ENCODE measurements around the gene SNX10. TPM values are rescaled to one million over a fixed set of nuclear protein-coding genes. Genes with fewer than 3 reads are reported as not detected.

The SNX10 gene
- total RNA-seq, 1 donor from 2014 or later: 4.7 TPM

DNA sequence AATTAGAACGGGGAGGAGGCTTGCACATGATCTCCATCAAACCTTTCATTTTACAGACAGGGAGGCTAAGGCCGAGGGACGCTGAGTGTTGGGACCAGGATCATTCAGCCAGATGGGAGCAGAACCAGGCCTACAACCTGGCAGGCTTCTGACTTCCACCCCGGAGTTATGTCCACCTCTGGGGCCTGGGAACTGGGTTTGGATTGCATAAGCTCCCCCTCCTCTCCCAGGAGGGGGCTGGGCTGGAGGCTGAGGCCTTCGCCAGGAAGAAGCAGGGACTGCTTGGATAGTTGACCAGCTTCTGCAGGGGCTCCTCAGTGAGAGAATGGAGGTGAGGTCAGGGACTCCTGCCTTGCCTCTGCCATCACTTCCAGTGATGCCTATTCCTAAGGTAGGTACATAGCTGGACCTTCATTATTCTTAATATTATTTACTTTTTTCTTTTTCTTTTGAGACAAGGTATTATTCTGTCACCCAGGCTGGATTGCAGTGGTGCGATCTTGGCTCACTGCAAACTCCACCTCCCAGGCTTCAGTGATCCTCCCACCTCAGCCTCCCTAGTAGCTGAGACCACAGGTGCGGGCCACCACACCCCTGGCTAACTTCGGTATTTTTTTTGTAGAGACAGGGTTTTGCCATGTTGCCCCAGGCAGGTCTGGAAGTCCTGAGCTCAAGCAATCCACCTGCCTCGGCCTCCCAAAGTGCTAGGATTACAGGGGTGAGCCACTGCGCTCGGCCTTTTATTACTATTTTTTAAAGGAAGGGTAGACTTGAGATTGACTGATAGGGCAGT lies 1.3 kb downstream of the SNX10 start:
- DNase-seq (ENCODE audit: low spot score in 2 of 2, unreplicated experiment in 2 of 2): no peak
- Mint-ChIP-seq H3K4me3 (peak overlapping the region; percentile 87), H3K27ac (peak overlapping the region; percentile 4), H3K4me1 (peaks cover 7% of the 10 kb centered on the region), H3K9me3 (no peaks in the 10 kb centered on the region), H3K36me3 (no peaks in the 10 kb centered on the region), H3K27me3 (ENCODE audit: low read depth) (no peaks in the 10 kb centered on the region)
- TF ChIP-seq, protein P1, sequence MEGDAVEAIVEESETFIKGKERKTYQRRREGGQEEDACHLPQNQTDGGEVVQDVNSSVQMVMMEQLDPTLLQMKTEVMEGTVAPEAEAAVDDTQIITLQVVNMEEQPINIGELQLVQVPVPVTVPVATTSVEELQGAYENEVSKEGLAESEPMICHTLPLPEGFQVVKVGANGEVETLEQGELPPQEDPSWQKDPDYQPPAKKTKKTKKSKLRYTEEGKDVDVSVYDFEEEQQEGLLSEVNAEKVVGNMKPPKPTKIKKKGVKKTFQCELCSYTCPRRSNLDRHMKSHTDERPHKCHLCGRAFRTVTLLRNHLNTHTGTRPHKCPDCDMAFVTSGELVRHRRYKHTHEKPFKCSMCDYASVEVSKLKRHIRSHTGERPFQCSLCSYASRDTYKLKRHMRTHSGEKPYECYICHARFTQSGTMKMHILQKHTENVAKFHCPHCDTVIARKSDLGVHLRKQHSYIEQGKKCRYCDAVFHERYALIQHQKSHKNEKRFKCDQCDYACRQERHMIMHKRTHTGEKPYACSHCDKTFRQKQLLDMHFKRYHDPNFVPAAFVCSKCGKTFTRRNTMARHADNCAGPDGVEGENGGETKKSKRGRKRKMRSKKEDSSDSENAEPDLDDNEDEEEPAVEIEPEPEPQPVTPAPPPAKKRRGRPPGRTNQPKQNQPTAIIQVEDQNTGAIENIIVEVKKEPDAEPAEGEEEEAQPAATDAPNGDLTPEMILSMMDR (IDR thresholded peaks at IDR 0.05; ENCODE audit: unreplicated experiment): no peak

DNA sequence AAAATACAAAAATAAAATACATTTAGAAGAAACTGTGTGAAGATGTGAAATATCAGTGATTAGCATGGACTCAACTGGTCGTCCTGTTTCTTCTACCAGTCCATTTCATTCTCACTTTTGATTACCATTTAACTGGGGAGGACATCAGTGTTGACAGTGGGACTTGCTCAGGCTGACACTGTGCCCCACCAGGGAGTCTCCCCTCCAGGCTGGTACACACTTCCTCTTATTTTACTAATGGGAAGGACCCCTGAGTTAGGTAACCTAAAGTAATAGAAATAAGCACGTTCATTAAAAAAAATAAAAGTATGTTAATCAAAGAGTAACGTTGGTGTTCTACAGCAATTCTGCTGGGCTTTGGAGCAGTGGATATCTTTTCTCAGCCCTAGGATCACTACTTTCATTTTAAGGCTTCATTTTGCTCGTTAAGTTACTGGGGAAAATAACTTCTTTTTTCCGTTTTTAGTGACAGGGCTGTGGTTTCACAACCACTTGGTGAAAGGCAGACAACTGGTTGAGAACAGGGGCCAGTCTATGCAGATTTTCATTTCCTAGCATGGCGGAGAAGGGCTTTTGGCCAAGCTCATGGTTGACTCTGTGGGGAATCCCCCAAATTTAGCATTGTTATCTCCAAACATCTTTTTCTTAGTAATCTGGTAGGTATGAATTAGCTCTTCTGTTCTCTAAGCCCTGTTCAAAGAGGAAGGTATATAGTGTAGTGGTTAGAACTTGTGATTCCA lies 2.1 kb downstream of the SNX10 start:
- no peaks in the 10 kb centered on the region for H3K9me3 Mint-ChIP-seq
- H3K36me3 Mint-ChIP-seq: no peaks in the 10 kb centered on the region
- H3K4me3 Mint-ChIP-seq: no peak overlapping the region
- TF ChIP-seq, protein P1 (IDR thresholded peaks at IDR 0.05; ENCODE audit: unreplicated experiment): no peak
- H3K4me1 Mint-ChIP-seq: peaks cover 7% of the 10 kb centered on the region
- no peak for DNase-seq (ENCODE audit: low spot score in 2 of 2, unreplicated experiment in 2 of 2)
- H3K27me3 Mint-ChIP-seq (ENCODE audit: low read depth): no peaks in the 10 kb centered on the region
- no peak overlapping the region for H3K27ac Mint-ChIP-seq

DNA sequence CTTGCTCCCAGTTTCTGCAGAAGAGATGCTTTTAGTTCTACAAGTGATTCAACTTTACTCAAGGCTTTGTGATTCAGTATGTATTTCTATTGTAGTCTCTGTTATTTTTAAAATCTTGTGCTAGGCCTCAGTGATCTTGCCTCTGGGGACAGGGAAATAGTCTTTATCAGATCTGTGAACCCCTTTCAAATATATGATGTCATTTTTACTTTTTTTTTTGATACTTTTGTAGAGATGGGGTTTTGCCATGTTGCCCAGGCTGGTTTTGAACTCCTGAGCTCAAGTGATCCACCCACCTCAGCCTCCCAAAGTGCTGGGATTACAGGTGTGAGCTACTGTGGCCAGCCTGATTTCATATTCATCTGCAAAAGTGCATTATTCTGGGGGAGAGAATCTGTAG lies 3.4 kb downstream of the SNX10 start:
- Mint-ChIP-seq H3K27me3 (ENCODE audit: low read depth) (no peaks in the 10 kb centered on the region), H3K36me3 (peaks cover 1% of the 10 kb centered on the region), H3K27ac (no peak overlapping the region), H3K4me1 (peaks cover 7% of the 10 kb centered on the region), H3K9me3 (no peaks in the 10 kb centered on the region), H3K4me3 (no peak overlapping the region)
- TF ChIP-seq, protein P1 (IDR thresholded peaks at IDR 0.05; ENCODE audit: unreplicated experiment): no peak
- no peak for DNase-seq (ENCODE audit: low spot score in 2 of 2, unreplicated experiment in 2 of 2)

DNA sequence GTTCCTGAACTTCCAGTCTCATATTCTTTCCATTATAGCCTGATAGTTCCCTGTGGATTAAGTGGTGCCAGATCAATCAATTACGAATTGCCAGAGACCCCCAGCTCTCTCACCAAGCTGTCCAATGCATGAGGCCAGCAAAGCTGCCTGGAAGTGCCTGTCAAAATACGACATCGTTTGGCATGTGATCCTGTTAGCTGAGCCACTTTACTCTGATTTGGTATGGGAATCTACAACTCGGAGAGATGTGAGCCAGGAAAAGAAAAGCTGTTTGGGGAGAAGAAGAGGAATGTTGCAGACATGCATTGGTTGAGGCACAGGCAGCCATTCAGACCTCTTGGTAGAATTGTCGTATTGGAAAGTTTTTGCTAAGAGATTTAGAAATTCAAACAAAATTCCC lies 3.9 kb downstream of the SNX10 start:
- TF ChIP-seq, protein P1 (IDR thresholded peaks at IDR 0.05; ENCODE audit: unreplicated experiment): no peak
- no peak overlapping the region for H3K27ac Mint-ChIP-seq
- H3K27me3 Mint-ChIP-seq (ENCODE audit: low read depth): no peaks in the 10 kb centered on the region

DNA sequence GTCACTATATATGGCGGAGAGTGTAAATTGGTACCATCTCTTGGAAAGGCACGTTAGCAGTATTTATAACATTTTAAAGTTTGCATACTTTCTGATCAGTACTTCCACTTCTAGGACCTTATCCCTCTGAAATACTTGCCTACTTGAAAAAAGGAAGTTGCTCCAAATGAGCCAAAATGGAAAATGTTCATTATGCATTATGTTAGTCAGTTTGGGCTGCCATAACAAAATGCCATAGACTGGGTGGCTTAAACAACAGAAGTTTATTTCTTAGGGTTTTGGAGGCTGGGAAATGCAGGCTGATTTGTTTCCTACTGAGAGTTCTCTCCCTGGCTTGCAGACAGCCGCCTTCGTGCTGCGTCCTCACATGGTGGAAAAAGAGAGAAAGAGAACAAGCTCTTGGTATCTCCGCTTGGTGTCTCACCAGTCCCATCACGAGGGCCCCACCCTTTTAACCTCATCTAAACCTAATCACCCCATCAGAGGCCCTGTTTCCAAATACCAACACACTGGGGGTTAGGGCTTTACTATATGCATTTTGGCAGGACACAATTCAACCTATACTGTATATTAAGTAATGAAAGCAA lies 6.9 kb downstream of the SNX10 start:
- Mint-ChIP-seq H3K36me3 (peaks cover 3% of the 10 kb centered on the region), H3K4me3 (no peak overlapping the region), H3K9me3 (no peaks in the 10 kb centered on the region), H3K27me3 (ENCODE audit: low read depth) (no peaks in the 10 kb centered on the region), H3K27ac (no peak overlapping the region), H3K4me1 (no peaks in the 10 kb centered on the region)
- TF ChIP-seq, protein P1 (IDR thresholded peaks at IDR 0.05; ENCODE audit: unreplicated experiment): no peak
- DNase-seq (ENCODE audit: low spot score in 2 of 2, unreplicated experiment in 2 of 2): no peak

More for the DNA sequence above, 3.9 kb downstream of the SNX10 start:
- H3K4me1 Mint-ChIP-seq: peaks cover 7% of the 10 kb centered on the region
- H3K4me3 Mint-ChIP-seq: no peak overlapping the region
- peaks cover 1% of the 10 kb centered on the region for H3K36me3 Mint-ChIP-seq
- no peaks in the 10 kb centered on the region for H3K9me3 Mint-ChIP-seq
- no peak for DNase-seq (ENCODE audit: low spot score in 2 of 2, unreplicated experiment in 2 of 2)

All from mesothelial cell of epicardium (in vitro differentiated cells).